Breast epithelium (tissue), 3 donors: ENCODE results near the gene SNTG2.

Experiments
- POLR2AphosphoS5 ChIP-seq, 3 donors: sonication (generic); formaldehyde crosslinking; IDR thresholded peaks; one replicate each; pipeline ENCODE4 v1.6.1; 2017; ENCODE audit warnings: antibody characterized with exemption in 3 of 3
- TF ChIP-seq, protein P1 (sequence below), 3 donors: fragments of 450-650 bp; IDR thresholded peaks; one replicate each; pipeline ENCODE4 v1.5.1; 2016 to 2017; ENCODE audit warnings: antibody characterized with exemption in 3 of 3, mild to moderate bottlenecking in 3 of 3, moderate library complexity in 3 of 3

- TF ChIP-seq, protein P1, sequence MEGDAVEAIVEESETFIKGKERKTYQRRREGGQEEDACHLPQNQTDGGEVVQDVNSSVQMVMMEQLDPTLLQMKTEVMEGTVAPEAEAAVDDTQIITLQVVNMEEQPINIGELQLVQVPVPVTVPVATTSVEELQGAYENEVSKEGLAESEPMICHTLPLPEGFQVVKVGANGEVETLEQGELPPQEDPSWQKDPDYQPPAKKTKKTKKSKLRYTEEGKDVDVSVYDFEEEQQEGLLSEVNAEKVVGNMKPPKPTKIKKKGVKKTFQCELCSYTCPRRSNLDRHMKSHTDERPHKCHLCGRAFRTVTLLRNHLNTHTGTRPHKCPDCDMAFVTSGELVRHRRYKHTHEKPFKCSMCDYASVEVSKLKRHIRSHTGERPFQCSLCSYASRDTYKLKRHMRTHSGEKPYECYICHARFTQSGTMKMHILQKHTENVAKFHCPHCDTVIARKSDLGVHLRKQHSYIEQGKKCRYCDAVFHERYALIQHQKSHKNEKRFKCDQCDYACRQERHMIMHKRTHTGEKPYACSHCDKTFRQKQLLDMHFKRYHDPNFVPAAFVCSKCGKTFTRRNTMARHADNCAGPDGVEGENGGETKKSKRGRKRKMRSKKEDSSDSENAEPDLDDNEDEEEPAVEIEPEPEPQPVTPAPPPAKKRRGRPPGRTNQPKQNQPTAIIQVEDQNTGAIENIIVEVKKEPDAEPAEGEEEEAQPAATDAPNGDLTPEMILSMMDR (IDR thresholded peaks at IDR 0.05): no peak
- no peak for TF ChIP-seq POLR2AphosphoS5 (IDR thresholded peaks at IDR 0.05)
Measured at GRCh38 chr2:932320-933115, 18.1 kb upstream of the SNTG2 start.
